Measurements from ENCODE around the gene PDIA5. TPM values are rescaled to one million over a fixed set of nuclear protein-coding genes. Genes with fewer than 3 reads are reported as not detected.
A peak's percentile ranks its signal among the peaks of the same experiment; 100 is the strongest.

PDIA5 gene
- total and polyA plus RNA-seq, 4 donors = 36.8 to 94.6 (median 63.3) TPM

- TF ChIP-seq RXRA (IDR thresholded peaks at IDR 0.05) = no peak
- no peak for TF ChIP-seq JUND (IDR thresholded peaks at IDR 0.05)
- TF ChIP-seq RAD21 (IDR thresholded peaks at IDR 0.05) = no peak
Measured at GRCh38 chr3:123047062-123047319, 19.8 kb upstream of the PDIA5 start (continued).

GRCh38 chr3:123048480-123049237 lies 18.2 kb upstream of the PDIA5 start:
- Histone ChIP-seq H3K27me3 (ENCODE audit: control insufficient read depth in 4 of 4, insufficient read depth in 4 of 4, low read length in 3 of 4) (no peaks in the 10 kb centered on the region), H3K4me3 (ENCODE audit: low read depth in 1 of 3, low read length in 3 of 3) (no peak overlapping the region), H3K4me1 (ENCODE audit: control insufficient read depth in 4 of 4, insufficient read depth in 4 of 4, low read length in 3 of 4) (peaks cover 7 to 18% (median 15%) of the 10 kb centered on the region in 4 donors), H3K27ac (ENCODE audit: low read depth in 1 of 2, low read length in 2 of 2) (no peak overlapping the region), H3K9ac (ENCODE audit: low read depth in 1 of 2, low read length in 2 of 2) (no peak overlapping the region), H3K9me3 (ENCODE audit: control insufficient read depth in 4 of 4, low read length in 3 of 4) (no peaks in the 10 kb centered on the region), H3K36me3 (ENCODE audit: control insufficient read depth in 4 of 4, insufficient read depth in 3 of 4, low read depth in 1 of 4, low read length in 3 of 4) (no peaks in the 10 kb centered on the region)
- WGBS = 79% methylated on average over 13 of the region's 13 CpGs
- DNase-seq (ENCODE audit: low spot score) = no peak
- TF ChIP-seq NR2F2 (IDR thresholded peaks at IDR 0.05) (peak; percentile 85), HNF4A (conservative IDR thresholded peaks at IDR 0.05) (no peak), GABPA (IDR thresholded peaks at IDR 0.05 in 1 of 2, conservative IDR thresholded peaks at IDR 0.05 in 1 of 2) (no peak), HNF4G (IDR thresholded peaks at IDR 0.05) (no peak), FOXA2 (IDR thresholded peaks at IDR 0.05) (no peak), MAX (IDR thresholded peaks at IDR 0.05) (no peak), ATF3 (IDR thresholded peaks at IDR 0.05) (no peak), REST (IDR thresholded peaks at IDR 0.05) (no peak), EGR1 (IDR thresholded peaks at IDR 0.05; ENCODE audit: low read depth in 2 of 2) (no peak), FOXA1 (IDR thresholded peaks at IDR 0.05) (no peak), SP1 (IDR thresholded peaks at IDR 0.05) (peak; percentile 27), RAD21 (IDR thresholded peaks at IDR 0.05) (no peak), TAF1 (conservative IDR thresholded peaks at IDR 0.05) (no peak), CTCF (IDR thresholded peaks at IDR 0.05; ENCODE audit: low read depth, low read length, missing input control) (no peak), RXRA (IDR thresholded peaks at IDR 0.05) (peak in 1 of 2 donors; percentile 7), JUND (IDR thresholded peaks at IDR 0.05) (no peak), YY1 (IDR thresholded peaks at IDR 0.05) (no peak), ZBTB33 (IDR thresholded peaks at IDR 0.05) (no peak)
